HG03159 (cell line): Measurements from ENCODE around the gene GNAQ.
"Not testable (repeated sequence)": the region's sequence is repeated elsewhere in the genome, so short reads cannot be mapped to it uniquely, and the experiment has no call there.

ENCODE experiments used
- ATAC-seq: cut with Tn5 transposase; IDR thresholded peaks from one replicate; pipeline ENCODE4 v1.9.1; 2021; ENCODE audit warnings: mild to moderate bottlenecking, moderate library complexity; ENCODE audit not compliant: unreplicated experiment

The GNAQ gene

DNA sequence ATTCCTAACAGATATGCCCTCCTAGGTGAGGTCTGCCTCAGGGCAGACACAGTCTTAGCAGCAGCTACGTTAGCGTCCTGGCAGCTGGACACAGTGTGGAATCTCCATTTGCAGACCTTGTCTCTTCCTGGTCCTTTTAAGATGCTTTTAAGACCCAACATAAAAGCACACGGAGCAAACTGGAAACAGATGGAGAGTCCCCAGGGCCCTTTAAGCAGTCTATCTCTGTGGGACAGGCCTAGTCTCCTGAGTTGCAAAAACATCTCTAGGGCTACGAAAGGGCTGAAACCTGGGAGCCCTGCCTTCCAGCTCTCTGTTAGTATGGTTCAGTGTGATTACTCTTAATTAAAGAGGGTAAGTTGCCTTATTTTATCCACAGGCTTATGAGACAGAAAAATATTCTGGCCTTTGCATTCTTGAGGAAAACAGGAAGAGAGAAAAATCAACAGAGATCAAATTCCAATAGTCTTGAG lies 317.5 kb downstream of the GNAQ start:
- ATAC-seq: no peak

DNA sequence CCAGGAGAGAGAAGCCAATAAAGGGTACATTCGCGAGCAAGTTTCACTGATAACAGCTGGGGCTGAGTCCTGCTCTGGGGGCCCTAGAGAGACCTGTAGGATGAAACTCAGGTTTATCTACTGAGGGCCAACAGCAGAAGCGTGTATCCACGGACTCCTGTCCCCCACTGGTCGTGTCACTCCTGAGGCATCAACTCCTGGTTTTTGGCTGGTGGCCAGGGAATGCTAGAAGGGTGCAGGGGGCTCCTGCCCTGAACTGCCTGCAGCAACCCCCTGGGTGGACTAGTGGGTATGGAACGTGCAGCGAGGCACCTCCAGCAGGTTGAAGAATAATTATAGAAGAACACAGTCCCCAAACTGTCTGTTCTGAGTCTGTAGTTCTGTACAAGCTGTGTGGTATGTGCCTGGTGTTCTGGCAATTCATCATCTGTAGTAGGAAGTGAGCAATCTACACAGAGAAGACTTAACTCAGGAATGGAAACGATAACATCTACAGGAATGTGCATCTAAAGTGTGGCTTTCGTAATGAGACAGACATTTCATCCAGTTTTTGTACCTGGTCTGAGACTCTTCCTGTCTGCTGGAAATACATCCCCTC lies 319.0 kb downstream of the GNAQ start:
- no peak for ATAC-seq

DNA sequence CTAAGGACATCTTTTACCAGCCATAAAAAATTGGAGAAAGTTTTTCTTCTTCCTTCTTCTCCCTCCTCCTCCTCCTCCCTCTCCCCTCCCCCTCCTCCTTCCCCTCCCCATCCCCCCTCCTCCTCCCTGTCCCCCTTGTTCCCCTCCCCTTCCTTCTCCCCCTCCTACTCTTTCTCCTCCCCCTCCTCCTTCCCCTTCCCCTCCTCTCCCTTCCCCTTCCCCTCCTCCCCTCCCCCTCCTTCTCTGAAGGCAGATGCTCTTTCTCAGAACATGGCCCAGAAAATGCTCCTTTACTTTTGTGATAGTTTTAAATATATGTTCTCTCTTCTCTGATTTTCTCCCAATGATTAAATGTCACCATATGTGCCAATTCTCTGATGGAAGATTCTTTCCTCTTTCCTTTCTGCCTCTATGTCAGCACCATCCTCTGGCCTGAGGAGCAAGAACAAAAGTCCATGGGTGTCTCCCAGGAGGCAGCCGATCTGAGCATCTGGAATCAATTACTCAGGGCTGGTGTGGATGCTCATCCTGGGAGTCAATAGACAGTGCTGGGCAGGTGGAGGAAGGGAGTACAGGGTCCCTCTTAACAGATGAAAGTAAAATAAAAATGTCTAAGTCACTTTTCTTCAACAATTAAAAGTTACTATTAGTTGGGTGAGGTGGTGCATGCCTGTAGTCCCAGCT lies 320.5 kb downstream of the GNAQ start:
- ATAC-seq: no peak

DNA sequence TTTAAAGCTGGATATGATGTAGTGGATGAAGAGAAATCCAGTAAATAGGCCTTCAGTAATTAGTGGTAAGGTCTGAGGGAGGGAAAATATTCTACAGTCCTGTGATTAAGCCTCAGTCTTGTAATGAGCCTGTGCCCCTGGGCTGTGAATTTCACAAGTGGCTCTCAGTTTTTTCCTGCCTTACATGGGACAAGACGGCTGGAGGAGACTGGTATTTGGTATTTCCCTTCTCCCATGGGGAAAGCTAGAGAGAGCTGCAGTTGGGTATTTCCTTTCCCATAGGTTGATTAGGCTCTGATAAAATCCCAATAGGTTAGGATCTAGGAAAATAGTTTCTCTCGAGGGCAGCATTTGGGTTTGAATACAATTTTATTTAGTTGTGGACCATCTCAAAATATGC lies 321.3 kb downstream of the GNAQ start:
- no peak for ATAC-seq

DNA sequence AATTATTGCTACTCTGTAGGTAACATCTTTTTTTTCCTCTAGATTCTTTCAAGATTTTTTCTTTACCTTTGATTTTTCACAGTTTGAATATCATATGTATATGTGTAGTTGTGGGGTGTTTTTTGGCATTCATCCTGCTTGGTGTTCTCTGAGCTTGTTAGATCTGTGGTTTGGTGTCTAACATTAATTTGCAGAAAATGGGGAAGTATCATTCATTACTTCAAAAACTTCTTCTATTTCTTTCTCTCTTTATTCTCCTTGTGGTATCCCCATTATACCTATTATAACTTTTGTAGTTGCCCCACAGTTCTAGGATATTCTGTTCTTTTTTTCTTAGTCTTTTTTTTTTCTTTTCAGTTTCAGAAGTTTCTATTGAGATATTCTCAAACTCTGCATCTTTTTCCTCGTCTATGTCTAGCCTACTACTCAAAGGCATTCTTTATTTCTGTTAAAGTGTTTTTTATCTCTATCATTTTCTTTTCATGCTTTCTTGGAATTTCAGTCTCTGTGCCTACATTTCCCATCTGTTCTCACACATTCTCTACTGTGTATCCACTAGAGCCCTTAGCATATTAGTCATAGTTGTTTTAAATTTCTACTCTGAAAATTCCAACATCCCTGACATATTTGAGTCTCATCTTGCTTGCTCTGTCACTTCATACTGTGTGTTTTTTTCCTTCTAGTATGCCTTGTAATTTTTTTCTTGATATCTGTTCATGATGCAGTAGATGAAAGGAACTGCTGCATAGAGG lies 323.4 kb downstream of the GNAQ start:
- ATAC-seq: no peak

DNA sequence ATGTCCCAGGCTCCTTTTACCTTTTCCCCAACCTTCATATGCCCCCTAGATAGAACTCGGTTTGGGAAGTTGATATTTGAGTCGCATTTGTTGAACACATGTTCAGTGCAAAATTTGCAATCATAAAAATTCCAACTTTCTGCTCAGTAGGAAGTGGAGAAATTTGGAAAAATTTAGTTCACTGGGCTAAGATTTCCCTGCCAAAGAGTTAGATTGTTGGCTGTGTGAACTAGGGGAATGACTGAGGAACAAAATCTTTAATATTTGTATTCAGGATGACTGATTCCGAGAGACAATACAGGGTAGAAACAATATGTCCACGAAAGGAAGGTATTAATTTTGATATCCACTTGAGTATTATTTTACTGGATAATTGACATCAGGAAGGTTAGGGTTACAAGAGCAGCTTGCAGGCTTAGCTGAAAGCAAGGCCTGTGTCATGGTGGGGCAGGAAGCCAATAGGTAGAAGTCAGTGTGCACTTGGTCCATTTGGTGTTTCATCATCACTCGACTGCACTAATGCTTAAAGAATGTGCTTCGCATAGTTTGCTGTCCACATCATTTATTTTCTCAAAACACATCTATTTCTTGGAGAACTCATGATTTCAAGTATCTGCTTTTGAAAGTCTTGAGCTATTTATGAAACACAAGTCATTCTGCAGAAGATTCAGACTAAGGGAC lies 324.1 kb downstream of the GNAQ start:
- ATAC-seq: no peak

DNA sequence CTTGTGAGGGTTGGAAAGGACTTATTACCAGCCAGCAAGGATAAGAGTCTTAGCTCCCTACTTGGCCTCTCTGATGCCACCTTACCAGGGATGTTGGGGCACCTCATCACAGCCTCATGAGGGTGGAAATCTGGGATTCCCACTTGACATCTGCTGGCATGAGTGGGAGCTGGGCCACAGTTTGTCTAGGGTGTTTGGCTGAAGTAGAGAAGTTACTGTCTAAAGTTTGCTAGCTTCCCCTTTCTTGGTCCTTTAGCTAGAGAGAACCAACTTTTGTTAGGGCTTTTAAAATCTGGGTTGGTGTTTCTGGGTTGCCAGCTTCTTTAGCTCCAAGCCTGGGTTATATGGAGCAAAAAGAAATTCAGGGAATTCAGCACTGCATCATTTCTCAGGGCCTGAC lies 326.0 kb downstream of the GNAQ start:
- no peak for ATAC-seq

DNA sequence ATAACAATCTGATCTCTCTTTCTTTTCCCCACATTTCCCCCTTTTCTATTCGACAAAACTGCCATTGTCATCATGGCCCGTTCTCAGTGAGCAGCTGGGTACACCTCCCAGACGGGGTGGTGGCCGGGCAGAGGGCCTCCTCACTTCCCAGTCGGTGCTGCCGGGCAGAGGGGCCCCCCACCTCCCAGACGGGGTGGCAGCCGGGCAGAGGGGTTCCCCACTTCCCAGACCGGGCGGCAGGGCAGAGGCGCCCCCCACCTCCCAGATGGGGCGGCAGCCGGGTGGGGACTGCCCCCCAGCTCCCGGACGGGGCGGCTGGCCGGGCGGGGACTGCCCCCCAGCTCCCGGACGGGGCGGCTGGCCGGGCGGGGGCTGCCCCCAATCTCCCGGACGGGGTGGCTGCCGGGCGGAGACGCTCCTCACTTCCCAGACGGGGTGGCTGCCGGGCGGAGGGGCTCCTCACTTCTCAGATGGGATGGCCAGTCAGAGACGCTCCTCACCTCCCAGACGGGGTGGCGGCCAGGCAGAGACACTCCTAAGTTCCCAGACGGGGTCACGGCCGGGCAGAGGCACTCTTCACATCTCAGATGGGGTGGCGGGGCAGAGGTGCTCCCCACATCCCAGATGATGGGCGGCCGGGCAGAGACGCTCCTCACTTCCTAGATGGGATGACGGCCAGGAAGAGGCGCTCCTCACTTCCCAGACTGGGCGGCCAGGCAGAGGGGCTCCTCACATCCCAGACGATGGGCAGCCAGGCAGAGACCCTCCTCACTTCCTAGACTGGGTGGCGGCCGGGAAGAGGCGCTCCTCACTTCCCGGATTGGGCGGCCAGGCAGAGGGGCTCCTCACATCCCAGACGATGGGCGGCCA lies 328.9 kb downstream of the GNAQ start:
- not testable (repeated sequence) for ATAC-seq

DNA sequence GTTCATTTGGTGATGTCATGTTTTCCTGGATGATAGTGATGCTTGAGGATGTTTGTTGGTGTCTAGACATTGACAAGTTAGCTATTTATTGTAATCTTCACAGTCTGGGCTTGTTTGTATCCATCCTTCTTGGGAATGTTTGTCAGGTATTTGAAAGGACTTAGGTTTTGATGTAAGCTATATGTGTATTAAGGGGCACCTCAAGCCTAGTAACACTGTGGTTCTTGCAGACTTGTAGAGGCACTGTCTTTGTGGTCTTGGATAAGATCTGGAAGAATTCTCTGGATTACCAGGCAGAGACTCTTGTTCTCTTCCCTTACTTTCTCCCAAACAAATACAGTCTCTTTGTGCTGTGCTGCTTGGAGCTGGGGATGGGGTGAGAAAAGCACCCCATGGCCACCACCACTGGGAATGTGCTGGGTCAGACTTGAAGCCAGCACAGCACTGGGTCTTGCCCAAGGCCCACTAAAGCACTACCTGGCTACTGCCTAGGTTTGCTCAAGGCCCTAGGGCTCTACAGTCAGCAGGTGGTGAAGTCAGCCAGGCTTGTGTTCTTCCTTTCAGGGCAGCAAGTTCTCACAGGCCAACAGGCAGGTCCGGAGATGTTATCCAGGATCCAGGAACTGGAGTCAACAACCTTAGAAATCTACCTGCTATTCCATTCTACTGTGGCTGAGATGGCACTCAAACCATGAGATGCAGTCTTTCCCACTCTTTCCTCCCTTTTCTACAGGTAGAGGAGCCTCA lies 334.2 kb downstream of the GNAQ start:
- ATAC-seq: no peak

DNA sequence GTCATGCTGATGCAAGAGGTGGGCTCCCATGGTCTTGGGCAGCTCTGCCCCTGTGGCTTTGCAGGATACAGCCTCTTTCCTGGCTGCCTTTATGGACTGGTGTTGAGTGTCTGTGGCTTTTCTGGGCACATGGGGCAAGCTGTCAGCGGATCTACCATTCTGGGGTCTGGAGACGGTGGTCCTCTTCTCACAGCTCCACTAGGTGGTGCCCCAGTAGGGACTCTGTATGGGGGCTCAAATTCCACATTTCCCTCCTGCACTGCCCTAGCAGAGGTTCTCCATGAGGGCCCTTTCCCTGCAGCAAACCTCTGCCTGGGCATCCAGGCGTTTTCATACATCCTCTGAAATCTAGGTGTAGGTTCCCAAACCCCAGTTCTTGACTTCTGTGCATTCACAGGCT lies 340.9 kb downstream of the GNAQ start:
- ATAC-seq: not testable (repeated sequence)

DNA sequence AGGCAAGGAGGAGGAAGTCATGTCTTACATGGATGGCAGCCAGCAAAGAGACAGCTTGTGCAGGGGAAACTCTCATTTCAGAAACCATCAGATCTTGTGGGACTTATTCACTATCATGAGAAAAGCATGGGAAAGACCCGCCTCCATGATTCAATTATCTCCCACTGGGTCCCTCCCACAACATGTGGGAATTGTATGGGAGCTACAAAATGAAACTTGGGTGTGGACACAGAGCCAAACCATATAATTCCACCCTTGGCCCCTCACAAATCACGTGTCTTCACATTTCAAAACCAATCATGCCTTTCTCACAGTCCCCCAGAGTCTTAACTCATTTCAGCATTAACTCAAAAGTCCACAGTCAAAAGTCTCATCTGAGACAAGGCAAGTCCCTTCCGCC lies 341.5 kb downstream of the GNAQ start:
- not testable (repeated sequence) for ATAC-seq

DNA sequence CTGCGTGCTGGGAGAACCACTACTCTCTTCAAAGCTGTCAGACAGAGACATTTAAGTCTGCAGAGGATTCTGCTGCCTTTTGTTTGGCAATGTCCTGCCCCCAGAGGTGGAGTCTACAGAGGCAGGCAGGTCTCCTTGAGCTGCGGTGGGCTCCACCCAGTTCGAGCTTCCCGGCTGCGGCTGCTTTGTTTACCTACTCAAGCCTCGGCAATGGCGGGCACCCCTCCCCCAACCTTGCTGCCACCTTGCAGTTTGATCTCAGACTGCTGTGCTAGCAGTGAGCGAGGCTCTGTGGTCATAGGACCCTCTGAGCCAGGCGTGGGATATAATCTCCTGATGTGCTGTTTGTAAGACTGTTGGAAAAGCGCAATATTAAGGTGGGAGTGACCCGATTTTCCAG lies 343.9 kb downstream of the GNAQ start:
- not testable (repeated sequence) for ATAC-seq

DNA sequence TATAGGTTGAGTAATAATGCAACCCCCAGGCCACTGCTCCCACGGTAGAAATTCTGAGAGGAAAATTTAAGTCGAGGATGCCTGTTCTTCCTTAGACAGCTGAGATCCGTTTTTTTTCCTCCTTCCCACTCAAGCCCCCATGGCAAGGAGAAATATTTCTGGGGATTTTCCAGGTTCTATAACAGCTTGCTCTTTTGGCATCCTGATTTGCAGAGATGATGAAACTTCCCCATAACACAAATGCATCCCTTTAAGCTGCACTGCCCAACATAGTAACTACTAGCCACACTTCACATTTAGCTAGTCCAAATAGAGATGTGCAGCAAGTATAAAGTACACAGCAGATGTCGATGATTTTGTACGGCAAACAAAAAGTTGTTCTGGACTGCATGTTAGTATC lies 351.0 kb downstream of the GNAQ start:
- ATAC-seq: no peak

DNA sequence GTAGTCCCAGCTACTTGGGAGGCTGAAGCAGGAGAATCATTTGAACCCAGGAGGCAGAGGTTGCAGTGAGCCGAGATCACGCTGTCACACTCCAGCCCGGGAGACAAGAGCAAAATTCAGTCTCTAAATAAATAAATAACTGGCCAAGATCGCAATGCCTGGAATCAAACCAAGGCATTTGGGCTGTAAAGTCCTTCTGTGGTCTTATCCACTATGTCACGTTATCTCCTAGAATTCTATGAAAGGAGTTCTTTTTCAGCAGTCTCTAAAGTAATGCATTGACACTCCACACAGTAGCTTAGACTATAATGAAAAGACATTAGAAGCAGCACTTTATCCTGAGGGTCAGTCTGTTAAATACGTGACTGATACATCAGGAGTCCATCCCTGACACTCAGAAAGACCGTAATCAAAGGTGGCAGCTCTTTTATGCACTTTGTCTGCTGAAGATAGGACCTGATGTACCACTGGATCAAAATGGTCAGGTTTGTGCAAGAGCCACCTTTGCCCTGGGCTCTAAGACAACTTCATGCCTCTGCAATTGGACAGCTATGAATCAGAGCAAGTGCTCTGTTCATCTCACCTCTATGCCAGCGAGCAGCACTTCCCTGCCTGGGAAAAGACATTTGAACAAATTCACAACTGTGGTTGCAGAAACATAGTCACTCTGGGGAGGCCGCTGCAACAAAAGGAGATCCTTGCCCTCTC lies 351.8 kb downstream of the GNAQ start:
- no peak for ATAC-seq

DNA sequence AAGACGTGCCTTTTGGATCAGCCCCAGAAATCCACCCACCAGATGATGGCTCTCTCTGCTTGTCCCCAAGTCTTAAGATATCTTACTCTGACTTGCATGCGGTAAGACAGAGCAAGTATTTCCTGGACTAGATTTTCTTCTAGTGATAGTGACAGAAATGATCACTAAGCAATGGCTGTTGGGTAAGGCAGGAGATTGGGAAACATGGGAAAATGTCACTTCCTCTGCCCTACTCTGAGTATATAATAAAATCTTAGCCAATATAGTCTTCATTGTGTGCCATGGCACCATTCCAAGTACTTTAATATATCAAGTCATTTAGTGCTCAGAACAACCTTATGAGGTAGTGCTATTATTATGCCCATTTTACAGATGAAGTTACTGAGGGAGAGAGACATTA lies 352.5 kb downstream of the GNAQ start:
- no peak for ATAC-seq

DNA sequence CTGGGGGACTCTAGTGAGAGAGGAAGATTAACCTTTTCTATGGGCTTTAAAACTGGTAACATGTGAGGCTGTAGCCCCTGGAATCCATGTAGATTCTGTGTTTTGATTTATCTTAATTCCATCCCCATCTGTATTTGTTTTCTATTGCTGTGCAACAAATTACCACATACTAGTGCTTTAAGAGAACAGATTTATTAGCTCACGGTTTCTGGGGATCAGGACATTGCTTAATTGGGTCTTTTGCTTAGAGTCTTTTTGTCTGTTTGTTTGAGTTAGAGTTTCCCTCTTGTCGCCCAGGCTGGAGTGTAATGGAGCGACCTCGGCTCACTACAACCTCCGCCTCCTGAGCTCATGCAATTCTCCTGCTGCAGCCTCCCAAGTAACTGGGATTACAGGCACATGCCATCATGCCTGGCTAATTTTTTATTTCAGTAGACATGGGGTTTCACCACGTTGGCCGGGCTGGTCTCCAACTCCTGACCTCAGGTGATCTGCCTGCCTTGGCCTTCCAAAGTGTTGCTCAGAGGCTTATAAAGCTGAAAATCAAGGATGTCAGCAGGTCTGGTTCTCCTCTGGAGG lies 353.6 kb downstream of the GNAQ start:
- no peak for ATAC-seq

DNA sequence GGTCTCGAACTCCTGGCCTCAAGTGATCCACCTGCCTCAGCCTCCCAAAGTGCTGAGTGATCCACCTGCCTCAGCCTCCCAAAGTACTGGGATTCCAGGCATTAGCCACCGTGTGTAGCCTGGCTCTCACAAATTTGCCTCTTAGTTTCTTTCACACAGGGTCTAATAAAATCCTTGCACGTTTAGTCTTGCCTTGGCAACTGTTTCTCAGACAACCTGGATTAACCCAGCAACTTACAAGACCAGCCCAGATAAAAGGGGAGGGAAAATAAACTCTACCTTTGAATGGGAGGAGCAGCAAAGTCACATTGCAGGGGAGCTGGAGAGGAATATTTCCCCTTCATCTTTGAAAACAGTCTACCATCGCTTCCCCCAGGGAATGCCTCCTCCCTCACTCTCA lies 354.2 kb downstream of the GNAQ start:
- no peak for ATAC-seq

DNA sequence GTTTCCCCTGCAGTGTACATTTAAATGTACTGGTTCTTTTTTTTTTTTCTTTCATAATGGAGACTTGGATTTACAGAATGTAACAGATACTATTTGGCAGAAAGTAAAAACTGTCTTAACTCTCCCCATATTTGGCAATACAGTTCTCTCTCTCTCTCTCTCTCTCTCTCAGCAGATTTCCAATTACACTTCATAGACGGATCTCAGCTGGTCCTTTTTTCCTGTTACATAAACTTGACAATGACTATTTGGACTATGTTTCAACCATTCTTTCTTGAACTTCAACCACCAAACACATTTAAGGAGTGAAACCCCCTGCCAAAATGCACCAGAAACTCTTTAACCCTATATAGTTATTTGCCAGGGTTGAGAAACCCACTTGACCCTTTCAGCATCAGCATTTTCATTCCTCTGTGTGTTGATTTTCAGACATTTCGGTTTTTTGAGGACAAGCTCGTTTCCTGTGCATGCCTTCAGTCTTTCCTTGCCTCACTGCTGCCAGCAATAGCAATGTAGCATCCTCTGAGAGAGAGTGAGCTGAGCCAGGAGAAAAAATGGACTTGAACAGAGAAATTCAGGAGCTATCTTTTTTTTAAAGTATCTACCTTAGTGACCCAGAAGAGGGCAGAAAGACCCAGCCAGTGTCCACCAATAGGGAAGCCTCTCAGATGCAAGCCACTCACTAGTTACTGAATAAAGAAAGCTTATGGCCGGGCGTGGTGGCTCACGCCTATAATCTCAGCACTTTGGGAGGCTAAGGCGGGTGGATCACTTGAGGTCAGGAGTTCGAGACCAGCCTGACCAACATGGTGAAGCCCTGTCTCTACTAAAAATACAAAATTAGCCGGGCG lies 357.4 kb downstream of the GNAQ start:
- no peak for ATAC-seq
